ENCODE measurements around the gene SFXN4.

GRCh38 chr10:119101366-119102098 is 64.0 kb downstream of the SFXN4 start:
- no peak for TF ChIP-seq REST (IDR thresholded peaks at IDR 0.05; ENCODE audit: low read depth)
- no peak for TF ChIP-seq TCF12 (IDR thresholded peaks at IDR 0.05; ENCODE audit: low read depth)
